HepG2 (cell line): ENCODE results near the gene BPIFA1. TPM values are rescaled to one million over a fixed set of nuclear protein-coding genes. Genes with fewer than 3 reads are reported as not detected.

Experiments used
- DPF2 ChIP-seq: sonication (generic); formaldehyde crosslinking; IDR thresholded peaks from 2 replicates; pipeline ENCODE4 v1.4.0; 2020; ENCODE audit warnings: mild to moderate bottlenecking, low read depth, missing genetic modification reagents, borderline replicate concordance
- IKZF4 ChIP-seq: sonication (generic); formaldehyde crosslinking; IDR thresholded peaks from 2 replicates; pipeline ENCODE4 v1.5.1; 2020; ENCODE audit warnings: borderline replicate concordance, mild to moderate bottlenecking, low read depth, missing genetic modification reagents; ENCODE audit errors: not compliant biosample characterization
- LCORL ChIP-seq, 2 experiments: fragments of 450-650 bp in 1 of 2; sonication (generic) in 1 of 2; formaldehyde crosslinking in 1 of 2; IDR thresholded peaks; 2 replicates each; pipeline versions ENCODE4 v1.5.0 to v1.6.1; 2017 to 2020; ENCODE audit warnings: antibody characterized with exemption in 1 of 2, missing genetic modification reagents in 1 of 2
- NCOA2 ChIP-seq: sonication (generic); formaldehyde crosslinking; IDR thresholded peaks from 2 replicates; pipeline ENCODE4 v1.8.0; 2022; ENCODE audit warnings: inconsistent platforms
- ZFAT ChIP-seq: sonication (generic); formaldehyde crosslinking; conservative IDR thresholded peaks from 2 replicates; pipeline ENCODE4 v1.8.1; 2023; ENCODE audit warnings: missing genetic modification reagents, inconsistent platforms
- ZNF160 ChIP-seq: sonication (generic); formaldehyde crosslinking; IDR thresholded peaks from 2 replicates; pipeline ENCODE4 v1.8.0; 2022; ENCODE audit warnings: mild to moderate bottlenecking, inconsistent platforms, missing genetic modification reagents
- ZNF569 ChIP-seq: sonication (generic); formaldehyde crosslinking; IDR thresholded peaks from 2 replicates; pipeline ENCODE4 v1.5.0; 2020; ENCODE audit warnings: mild to moderate bottlenecking, missing genetic modification reagents, moderate library complexity, borderline replicate concordance
- ZNF629 ChIP-seq: sonication (generic); formaldehyde crosslinking; conservative IDR thresholded peaks from 2 replicates; pipeline ENCODE4 v1.5.0; 2020; ENCODE audit warnings: missing genetic modification reagents
- ZNF782 ChIP-seq: sonication (generic); formaldehyde crosslinking; IDR thresholded peaks from 2 replicates; pipeline ENCODE4 v1.4.0; 2020; ENCODE audit warnings: missing genetic modification reagents, mild to moderate bottlenecking, borderline replicate concordance
- ZNF839 ChIP-seq: sonication (generic); formaldehyde crosslinking; IDR thresholded peaks from 2 replicates; pipeline ENCODE4 v1.4.0; 2020; ENCODE audit warnings: missing genetic modification reagents, mild to moderate bottlenecking, borderline replicate concordance
- polyA plus RNA-seq, 8 experiments: library from polyadenylated mRNA; depleted of rRNA in 3 of 8; stranded (reverse) in 7 of 8; unstranded in 1 of 8; fragments of >200 nt; fragmentation: Illumina TruSeq in 4 of 8; extraction: Trizol in 4 of 8; gene quantifications; 2 replicates each; pipeline versions ENCODE4 v1.2.1 to v1.2.3, GENCODE V29; 2011 to 2016; ENCODE audit warnings: low read depth in 4 of 8, missing spikeins in 1 of 8, mixed read lengths in 1 of 8; ENCODE audit not compliant: insufficient read depth in 1 of 8
- total RNA-seq, 5 experiments: library from RNA; depleted of rRNA; stranded (reverse); fragments of >200 nt; fragmentation: Illumina TruSeq; extraction: Trizol; gene quantifications; 2 replicates each; pipeline ENCODE4 v1.2.3, GENCODE V29; 2016; ENCODE audit warnings: low read depth in 1 of 5
- TF ChIP-seq, protein P1 (sequence below): sonication (generic); formaldehyde crosslinking; IDR thresholded peaks from 2 replicates; pipeline ENCODE4 v1.8.1; 2022; ENCODE audit warnings: low read depth, mild to moderate bottlenecking, missing genetic modification reagents
- TF ChIP-seq, protein P2 (sequence below): sonication (generic); formaldehyde crosslinking; conservative IDR thresholded peaks from 2 replicates; pipeline ENCODE4 v1.4.0; 2020; ENCODE audit warnings: missing genetic modification reagents
- TF ChIP-seq, protein P3 (sequence below): sonication (generic); formaldehyde crosslinking; IDR thresholded peaks from 2 replicates; pipeline ENCODE4 v1.9.0; 2022; ENCODE audit warnings: low read depth, missing genetic modification reagents
- TF ChIP-seq, protein P4 (sequence below): sonication (generic); formaldehyde crosslinking; IDR thresholded peaks from 2 replicates; pipeline ENCODE4 v1.5.0; 2020; ENCODE audit warnings: missing genetic modification reagents
- TF ChIP-seq, protein P5 (sequence below): sonication (generic); formaldehyde crosslinking; IDR thresholded peaks from 2 replicates; pipeline ENCODE4 v1.5.0; 2020; ENCODE audit warnings: missing genetic modification reagents
- TF ChIP-seq, protein P6 (sequence below): sonication (generic); formaldehyde crosslinking; IDR thresholded peaks from 2 replicates; pipeline ENCODE4 v1.5.1; 2020; ENCODE audit warnings: mild to moderate bottlenecking, missing genetic modification reagents, borderline replicate concordance

The BPIFA1 gene
- total and polyA plus RNA-seq, 2 of the 13 experiments (the other 11 are each of a cell fraction or from before 2014, with no cell fraction given): not detected

DNA sequence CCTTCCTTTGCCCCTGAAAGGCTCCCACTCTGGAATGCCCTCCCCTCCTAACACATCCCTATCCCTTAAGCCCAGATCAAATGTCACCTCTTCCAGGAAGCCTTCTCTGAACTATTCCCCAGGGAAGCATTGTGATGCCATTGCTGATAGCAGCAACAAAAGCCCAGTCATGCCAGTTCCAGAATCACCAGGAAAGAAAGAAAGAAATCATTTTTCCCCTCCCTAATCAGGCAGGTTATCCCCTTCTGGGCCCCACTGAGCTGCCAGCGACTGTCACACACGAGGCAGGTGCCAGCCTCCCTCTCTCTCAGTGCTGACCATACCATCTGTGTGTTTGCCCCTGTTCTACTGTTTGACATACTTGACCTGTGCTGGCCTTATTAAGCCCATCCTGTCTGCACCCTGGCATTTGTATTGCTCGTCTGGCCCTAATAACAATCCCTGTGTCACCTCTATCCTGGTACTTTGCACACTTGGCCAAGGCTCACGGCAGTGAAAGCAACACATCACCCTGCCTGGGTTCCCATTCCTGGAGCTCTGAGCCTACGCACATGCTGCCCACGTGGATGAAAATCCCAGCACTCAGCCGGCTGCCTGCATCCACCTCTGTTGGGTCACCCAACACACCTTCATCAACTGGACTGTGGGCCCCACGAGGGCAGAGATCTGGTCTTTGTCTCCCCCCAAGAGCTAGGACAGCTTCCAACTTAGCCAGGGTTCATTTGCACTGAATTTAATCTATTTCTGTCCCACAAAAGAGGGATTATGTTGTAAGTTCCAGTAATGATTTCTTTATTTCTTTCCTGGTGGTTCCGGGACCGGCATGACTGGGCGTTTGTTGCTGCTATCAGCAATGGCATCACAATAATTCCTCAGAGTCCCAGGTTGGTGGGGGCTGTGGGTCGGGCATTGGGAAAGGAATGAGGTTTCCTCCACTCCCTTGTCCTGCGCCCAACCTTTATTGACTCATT, 42.0 kb downstream of the BPIFA1 start (continued):
- TF ChIP-seq LCORL (IDR thresholded peaks at IDR 0.05) (no peak), LCORL (CRISPR knock-in tag; IDR thresholded peaks at IDR 0.05) (no peak), ZNF782 (peak; percentile 73; the same call in 1 of the 2 replicates), DPF2 (CRISPR knock-in tag) (no peak), ZNF629 (CRISPR knock-in tag) (no peak; the same call in 1 of the 2 replicates), ZNF569 (CRISPR knock-in tag) (no peak), ZNF839 (peak; percentile 46; the same call in 1 of the 2 replicates), ZFAT (CRISPR knock-in tag) (no peak), NCOA2 (CRISPR knock-in tag) (peak; percentile 65), IKZF4 (CRISPR knock-in tag) (peak; percentile 77), ZNF160 (CRISPR knock-in tag) (peak; percentile 72; the same call in 1 of the 2 replicates)
- TF ChIP-seq, protein P1, sequence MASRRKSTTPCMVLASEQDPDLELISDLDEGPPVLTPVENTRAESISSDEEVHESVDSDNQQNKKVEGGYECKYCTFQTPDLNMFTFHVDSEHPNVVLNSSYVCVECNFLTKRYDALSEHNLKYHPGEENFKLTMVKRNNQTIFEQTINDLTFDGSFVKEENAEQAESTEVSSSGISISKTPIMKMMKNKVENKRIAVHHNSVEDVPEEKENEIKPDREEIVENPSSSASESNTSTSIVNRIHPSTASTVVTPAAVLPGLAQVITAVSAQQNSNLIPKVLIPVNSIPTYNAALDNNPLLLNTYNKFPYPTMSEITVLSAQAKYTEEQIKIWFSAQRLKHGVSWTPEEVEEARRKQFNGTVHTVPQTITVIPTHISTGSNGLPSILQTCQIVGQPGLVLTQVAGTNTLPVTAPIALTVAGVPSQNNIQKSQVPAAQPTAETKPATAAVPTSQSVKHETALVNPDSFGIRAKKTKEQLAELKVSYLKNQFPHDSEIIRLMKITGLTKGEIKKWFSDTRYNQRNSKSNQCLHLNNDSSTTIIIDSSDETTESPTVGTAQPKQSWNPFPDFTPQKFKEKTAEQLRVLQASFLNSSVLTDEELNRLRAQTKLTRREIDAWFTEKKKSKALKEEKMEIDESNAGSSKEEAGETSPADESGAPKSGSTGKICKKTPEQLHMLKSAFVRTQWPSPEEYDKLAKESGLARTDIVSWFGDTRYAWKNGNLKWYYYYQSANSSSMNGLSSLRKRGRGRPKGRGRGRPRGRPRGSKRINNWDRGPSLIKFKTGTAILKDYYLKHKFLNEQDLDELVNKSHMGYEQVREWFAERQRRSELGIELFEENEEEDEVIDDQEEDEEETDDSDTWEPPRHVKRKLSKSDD (CRISPR knock-in tag): no peak
- TF ChIP-seq, protein P2, sequence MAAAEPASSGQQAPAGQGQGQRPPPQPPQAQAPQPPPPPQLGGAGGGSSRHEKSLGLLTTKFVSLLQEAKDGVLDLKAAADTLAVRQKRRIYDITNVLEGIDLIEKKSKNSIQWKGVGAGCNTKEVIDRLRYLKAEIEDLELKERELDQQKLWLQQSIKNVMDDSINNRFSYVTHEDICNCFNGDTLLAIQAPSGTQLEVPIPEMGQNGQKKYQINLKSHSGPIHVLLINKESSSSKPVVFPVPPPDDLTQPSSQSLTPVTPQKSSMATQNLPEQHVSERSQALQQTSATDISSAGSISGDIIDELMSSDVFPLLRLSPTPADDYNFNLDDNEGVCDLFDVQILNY (CRISPR knock-in tag): no peak
- TF ChIP-seq, protein P3, sequence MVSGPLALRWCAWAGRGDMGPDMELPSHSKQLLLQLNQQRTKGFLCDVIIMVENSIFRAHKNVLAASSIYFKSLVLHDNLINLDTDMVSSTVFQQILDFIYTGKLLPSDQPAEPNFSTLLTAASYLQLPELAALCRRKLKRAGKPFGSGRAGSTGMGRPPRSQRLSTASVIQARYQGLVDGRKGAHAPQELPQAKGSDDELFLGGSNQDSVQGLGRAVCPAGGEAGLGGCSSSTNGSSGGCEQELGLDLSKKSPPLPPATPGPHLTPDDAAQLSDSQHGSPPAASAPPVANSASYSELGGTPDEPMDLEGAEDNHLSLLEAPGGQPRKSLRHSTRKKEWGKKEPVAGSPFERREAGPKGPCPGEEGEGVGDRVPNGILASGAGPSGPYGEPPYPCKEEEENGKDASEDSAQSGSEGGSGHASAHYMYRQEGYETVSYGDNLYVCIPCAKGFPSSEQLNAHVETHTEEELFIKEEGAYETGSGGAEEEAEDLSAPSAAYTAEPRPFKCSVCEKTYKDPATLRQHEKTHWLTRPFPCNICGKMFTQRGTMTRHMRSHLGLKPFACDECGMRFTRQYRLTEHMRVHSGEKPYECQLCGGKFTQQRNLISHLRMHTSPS: peak; percentile 99
- TF ChIP-seq, protein P4, sequence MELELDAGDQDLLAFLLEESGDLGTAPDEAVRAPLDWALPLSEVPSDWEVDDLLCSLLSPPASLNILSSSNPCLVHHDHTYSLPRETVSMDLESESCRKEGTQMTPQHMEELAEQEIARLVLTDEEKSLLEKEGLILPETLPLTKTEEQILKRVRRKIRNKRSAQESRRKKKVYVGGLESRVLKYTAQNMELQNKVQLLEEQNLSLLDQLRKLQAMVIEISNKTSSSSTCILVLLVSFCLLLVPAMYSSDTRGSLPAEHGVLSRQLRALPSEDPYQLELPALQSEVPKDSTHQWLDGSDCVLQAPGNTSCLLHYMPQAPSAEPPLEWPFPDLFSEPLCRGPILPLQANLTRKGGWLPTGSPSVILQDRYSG (CRISPR knock-in tag): 0 out of 2 replicates have a peak, but pooled peaks have one; percentile 70
- TF ChIP-seq, protein P5, sequence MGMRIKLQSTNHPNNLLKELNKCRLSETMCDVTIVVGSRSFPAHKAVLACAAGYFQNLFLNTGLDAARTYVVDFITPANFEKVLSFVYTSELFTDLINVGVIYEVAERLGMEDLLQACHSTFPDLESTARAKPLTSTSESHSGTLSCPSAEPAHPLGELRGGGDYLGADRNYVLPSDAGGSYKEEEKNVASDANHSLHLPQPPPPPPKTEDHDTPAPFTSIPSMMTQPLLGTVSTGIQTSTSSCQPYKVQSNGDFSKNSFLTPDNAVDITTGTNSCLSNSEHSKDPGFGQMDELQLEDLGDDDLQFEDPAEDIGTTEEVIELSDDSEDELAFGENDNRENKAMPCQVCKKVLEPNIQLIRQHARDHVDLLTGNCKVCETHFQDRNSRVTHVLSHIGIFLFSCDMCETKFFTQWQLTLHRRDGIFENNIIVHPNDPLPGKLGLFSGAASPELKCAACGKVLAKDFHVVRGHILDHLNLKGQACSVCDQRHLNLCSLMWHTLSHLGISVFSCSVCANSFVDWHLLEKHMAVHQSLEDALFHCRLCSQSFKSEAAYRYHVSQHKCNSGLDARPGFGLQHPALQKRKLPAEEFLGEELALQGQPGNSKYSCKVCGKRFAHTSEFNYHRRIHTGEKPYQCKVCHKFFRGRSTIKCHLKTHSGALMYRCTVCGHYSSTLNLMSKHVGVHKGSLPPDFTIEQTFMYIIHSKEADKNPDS: no peak
- TF ChIP-seq, protein P6, sequence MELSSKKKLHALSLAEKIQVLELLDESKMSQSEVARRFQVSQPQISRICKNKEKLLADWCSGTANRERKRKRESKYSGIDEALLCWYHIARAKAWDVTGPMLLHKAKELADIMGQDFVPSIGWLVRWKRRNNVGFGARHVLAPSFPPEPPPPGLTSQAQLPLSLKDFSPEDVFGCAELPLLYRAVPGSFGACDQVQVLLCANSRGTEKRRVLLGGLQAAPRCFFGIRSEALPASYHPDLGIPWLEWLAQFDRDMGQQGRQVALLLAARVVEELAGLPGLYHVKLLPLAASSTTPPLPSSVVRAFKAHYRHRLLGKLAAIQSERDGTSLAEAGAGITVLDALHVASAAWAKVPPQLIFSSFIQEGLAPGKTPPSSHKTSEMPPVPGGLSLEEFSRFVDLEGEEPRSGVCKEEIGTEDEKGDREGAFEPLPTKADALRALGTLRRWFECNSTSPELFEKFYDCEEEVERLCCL (CRISPR knock-in tag): no peak
